Lower leg skin (tissue), 3 donors: ENCODE data around the gene APPL2.

Source experiments
- POLR2A ChIP-seq, 2 donors: fragments of 450-650 bp; IDR thresholded peaks; one replicate each; pipeline ENCODE4 v1.6.1; 2016 to 2017; ENCODE audit warnings: antibody characterized with exemption in 2 of 2, mild to moderate bottlenecking in 1 of 2, moderate library complexity in 1 of 2
- TF ChIP-seq, protein P1 (sequence below), 3 donors: fragments of 450-650 bp; IDR thresholded peaks; one replicate each; pipeline ENCODE4 v1.5.1; 2016; ENCODE audit warnings: antibody characterized with exemption in 3 of 3, mild to moderate bottlenecking in 3 of 3, moderate library complexity in 2 of 3

- TF ChIP-seq, protein P1, sequence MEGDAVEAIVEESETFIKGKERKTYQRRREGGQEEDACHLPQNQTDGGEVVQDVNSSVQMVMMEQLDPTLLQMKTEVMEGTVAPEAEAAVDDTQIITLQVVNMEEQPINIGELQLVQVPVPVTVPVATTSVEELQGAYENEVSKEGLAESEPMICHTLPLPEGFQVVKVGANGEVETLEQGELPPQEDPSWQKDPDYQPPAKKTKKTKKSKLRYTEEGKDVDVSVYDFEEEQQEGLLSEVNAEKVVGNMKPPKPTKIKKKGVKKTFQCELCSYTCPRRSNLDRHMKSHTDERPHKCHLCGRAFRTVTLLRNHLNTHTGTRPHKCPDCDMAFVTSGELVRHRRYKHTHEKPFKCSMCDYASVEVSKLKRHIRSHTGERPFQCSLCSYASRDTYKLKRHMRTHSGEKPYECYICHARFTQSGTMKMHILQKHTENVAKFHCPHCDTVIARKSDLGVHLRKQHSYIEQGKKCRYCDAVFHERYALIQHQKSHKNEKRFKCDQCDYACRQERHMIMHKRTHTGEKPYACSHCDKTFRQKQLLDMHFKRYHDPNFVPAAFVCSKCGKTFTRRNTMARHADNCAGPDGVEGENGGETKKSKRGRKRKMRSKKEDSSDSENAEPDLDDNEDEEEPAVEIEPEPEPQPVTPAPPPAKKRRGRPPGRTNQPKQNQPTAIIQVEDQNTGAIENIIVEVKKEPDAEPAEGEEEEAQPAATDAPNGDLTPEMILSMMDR (IDR thresholded peaks at IDR 0.05): no peak
- no peak for TF ChIP-seq POLR2A (IDR thresholded peaks at IDR 0.05)
These were observed 39.9 kb downstream of the APPL2 start for GRCh38 chr12:105196090-105196489.
